Hepatocyte (in vitro differentiated cells): ENCODE data around the gene SERAC1. TPM values are rescaled to one million over a fixed set of nuclear protein-coding genes. Genes with fewer than 3 reads are reported as not detected.

Source experiments
- DNase-seq: peaks from one replicate; pipeline ENCODE4 v3.0.0-alpha.2; 2016; ENCODE audit warnings: low spot score
- H2AFZ ChIP-seq: fragments of 200-600 bp; sonication (generic); 2 replicates; pipeline ENCODE4 v1.6.0; 2016; ENCODE audit warnings: antibody characterized with exemption, mild to moderate bottlenecking
- H3K27ac ChIP-seq: fragments of 200-600 bp; sonication (generic); 2 replicates; pipeline ENCODE4 v1.5.1; 2016; ENCODE audit warnings: mild to moderate bottlenecking
- H3K27me3 ChIP-seq: fragments of 200-600 bp; sonication (generic); 2 replicates; pipeline ENCODE4 v1.6.1; 2016
- H3K36me3 ChIP-seq: fragments of 200-600 bp; sonication (generic); replicated peaks from 2 replicates; pipeline ENCODE4 v1.5.1; 2016; ENCODE audit warnings: low read depth; ENCODE audit not compliant: insufficient read depth
- H3K4me1 ChIP-seq: fragments of 200-600 bp; sonication (generic); 2 replicates; pipeline ENCODE4 v1.5.1; 2016; ENCODE audit warnings: mild to moderate bottlenecking, moderate library complexity; ENCODE audit not compliant: insufficient read depth
- H3K4me2 ChIP-seq: fragments of 200-600 bp; sonication (generic); 2 replicates; pipeline ENCODE4 v1.6.0; 2016
- H3K4me3 ChIP-seq: fragments of 200-600 bp; sonication (generic); 2 replicates; pipeline ENCODE4 v1.5.1; 2016; ENCODE audit warnings: mild to moderate bottlenecking
- H3K79me2 ChIP-seq: fragments of 200-600 bp; sonication (generic); 2 replicates; pipeline ENCODE4 v1.6.0; 2017; ENCODE audit warnings: mild to moderate bottlenecking
- H3K9me2 ChIP-seq: fragments of 200-600 bp; sonication (generic); replicated peaks from 2 replicates; pipeline ENCODE4 v1.6.0; 2017; ENCODE audit warnings: mild to moderate bottlenecking; ENCODE audit not compliant: insufficient read depth
- H3K9me3 ChIP-seq: fragments of 200-600 bp; sonication (generic); 2 replicates; pipeline ENCODE4 v1.5.1; 2016; ENCODE audit warnings: low read depth, mild to moderate bottlenecking
- H4K20me1 ChIP-seq: fragments of 200-600 bp; sonication (generic); 2 replicates; pipeline ENCODE4 v1.6.0; 2016; ENCODE audit warnings: mild to moderate bottlenecking; ENCODE audit not compliant: insufficient read depth, poor library complexity, severe bottlenecking
- CTCF ChIP-seq: fragments of 200-600 bp; sonication (generic); IDR thresholded peaks from 2 replicates; pipeline ENCODE4 v1.5.1; 2016; ENCODE audit warnings: antibody characterized with exemption, mild to moderate bottlenecking; ENCODE audit not compliant: poor library complexity
- EZH2 ChIP-seq: fragments of 200-600 bp; sonication (generic); IDR thresholded peaks from 2 replicates; pipeline ENCODE4 v1.6.1; 2016; ENCODE audit warnings: antibody characterized with exemption, mild to moderate bottlenecking, borderline replicate concordance
- EZH2phosphoT487 ChIP-seq: fragments of 200-600 bp; sonication (generic); IDR thresholded peaks from one replicate; pipeline ENCODE4 v1.6.1; 2018; ENCODE audit warnings: antibody characterized with exemption, mild to moderate bottlenecking, low read depth, moderate library complexity; ENCODE audit not compliant: unreplicated experiment, severe bottlenecking
- WGBS: methylation state at CpG from one replicate; pipeline ENCODE4 v1.1.6; 2016; ENCODE audit warnings: low lambda C conversion rate; ENCODE audit errors: missing lambda C conversion rate; 5-methylcytosine and 5-hydroxymethylcytosine counted together
- polyA plus RNA-seq: library from polyadenylated mRNA; unstranded; fragments of >200 nt; fragmentation: Nextera tagmentation; extraction: Ambion mirVana; gene quantifications from 2 replicates; pipeline ENCODE4 v1.2.1, GENCODE V29; 2016
- total RNA-seq: library from RNA; depleted of rRNA; stranded (reverse); fragments of >200 nt; gene quantifications from 2 replicates; pipeline ENCODE4 v1.2.3, GENCODE V29; 2014

The SERAC1 gene
- total and polyA plus RNA-seq, 2 experiments from 2014 or later = 4.9 to 15.2 TPM

GRCh38 chr6:158080849-158081656 lies 87.0 kb downstream of the SERAC1 start:
- Histone ChIP-seq H3K36me3 (no peaks in the 10 kb centered on the region), H3K4me3 (no peak overlapping the region), H3K9me2 (no peaks in the 10 kb centered on the region), H2AFZ (no peak overlapping the region), H3K27me3 (no peaks in the 10 kb centered on the region), H3K4me1 (no peaks in the 10 kb centered on the region), H3K9me3 (no peaks in the 10 kb centered on the region), H3K79me2 (no peaks in the 10 kb centered on the region), H4K20me1 (no peaks in the 10 kb centered on the region), H3K27ac (no peak overlapping the region), H3K4me2 (no peak overlapping the region)
- no peak for TF ChIP-seq EZH2
- no peak for TF ChIP-seq EZH2phosphoT487
- TF ChIP-seq CTCF = no peak
- no peak for DNase-seq
- 94% methylated on average over 18 of the region's 18 CpGs for WGBS

GRCh38 chr6:158078320-158078719 lies 89.7 kb downstream of the SERAC1 start:
- no peaks in the 10 kb centered on the region for H3K79me2 ChIP-seq
- WGBS = 91% methylated on average over 7 of the region's 7 CpGs
- no peaks in the 10 kb centered on the region for H3K9me3 ChIP-seq
- H2AFZ ChIP-seq = no peak overlapping the region
- no peak for DNase-seq
- no peaks in the 10 kb centered on the region for H3K9me2 ChIP-seq
- no peaks in the 10 kb centered on the region for H3K36me3 ChIP-seq
- no peak overlapping the region for H3K4me2 ChIP-seq
- no peaks in the 10 kb centered on the region for H4K20me1 ChIP-seq
- no peak for TF ChIP-seq EZH2
- no peak for TF ChIP-seq CTCF
- TF ChIP-seq EZH2phosphoT487 = no peak
- no peak overlapping the region for H3K4me3 ChIP-seq
- H3K27ac ChIP-seq = no peak overlapping the region
- H3K27me3 ChIP-seq = no peaks in the 10 kb centered on the region
- H3K4me1 ChIP-seq = no peaks in the 10 kb centered on the region

GRCh38 chr6:158077676-158078075 lies 90.4 kb downstream of the SERAC1 start:
- DNase-seq = no peak
- Histone ChIP-seq H3K9me3 (no peaks in the 10 kb centered on the region), H3K4me3 (no peak overlapping the region), H3K27ac (no peak overlapping the region), H3K4me2 (no peak overlapping the region), H3K27me3 (no peaks in the 10 kb centered on the region), H3K4me1 (no peaks in the 10 kb centered on the region), H3K9me2 (no peaks in the 10 kb centered on the region), H4K20me1 (no peaks in the 10 kb centered on the region), H2AFZ (no peak overlapping the region), H3K79me2 (no peaks in the 10 kb centered on the region), H3K36me3 (no peaks in the 10 kb centered on the region)
- 95% methylated on average over 10 of the region's 10 CpGs for WGBS
- TF ChIP-seq EZH2 (no peak), CTCF (no peak), EZH2phosphoT487 (no peak)
